Measurements from ENCODE around the gene CYREN. TPM values are rescaled to one million over a fixed set of nuclear protein-coding genes. Genes with fewer than 3 reads are reported as not detected.

CYREN gene
- total RNA-seq, 1 experiment from 2014 or later: 84.8 TPM

- DNase-seq: no peak
- H3K36me3 Mint-ChIP-seq (ENCODE audit: insufficient read depth, unreplicated experiment): peaks cover 46% of the 10 kb centered on the region
- BruUV-seq (replicated peaks): no TSS peak
- no peaks in the 10 kb centered on the region for H3K9me3 Mint-ChIP-seq (ENCODE audit: low read depth, unreplicated experiment)
- H3K4me1 Mint-ChIP-seq (ENCODE audit: low read depth, unreplicated experiment): no peaks in the 10 kb centered on the region
- H3K4me3 Mint-ChIP-seq (ENCODE audit: low read depth, unreplicated experiment): no peak overlapping the region
- H3K27ac Mint-ChIP-seq (ENCODE audit: unreplicated experiment): no peak overlapping the region
- intact Hi-C loops (cut with micrococcal nuclease; ENCODE audit: unreplicated experiment): no loop called here
- CTCF ChIA-PET: no interaction called here
- H3K27me3 Mint-ChIP-seq (ENCODE audit: unreplicated experiment): no peaks in the 10 kb centered on the region
- TF ChIP-seq CTCF (IDR thresholded peaks at IDR 0.05; ENCODE audit: unreplicated experiment): no peak
Observed at GRCh38 chr7:135188298-135188984, 17.9 kb upstream of the CYREN start.

GRCh38 chr7:135186841-135187253, 16.3 kb upstream of the CYREN start:
- Mint-ChIP-seq H3K36me3 (ENCODE audit: insufficient read depth, unreplicated experiment) (peaks cover 49% of the 10 kb centered on the region), H3K4me3 (ENCODE audit: low read depth, unreplicated experiment) (no peak overlapping the region), H3K4me1 (ENCODE audit: low read depth, unreplicated experiment) (peaks cover 3% of the 10 kb centered on the region), H3K27ac (ENCODE audit: unreplicated experiment) (no peak overlapping the region), H3K9me3 (ENCODE audit: low read depth, unreplicated experiment) (no peaks in the 10 kb centered on the region), H3K27me3 (ENCODE audit: unreplicated experiment) (no peaks in the 10 kb centered on the region)
- no TSS peak for BruUV-seq (replicated peaks)
- intact Hi-C loops (cut with micrococcal nuclease; ENCODE audit: unreplicated experiment): no loop called here
- no peak for DNase-seq
- TF ChIP-seq CTCF (IDR thresholded peaks at IDR 0.05; ENCODE audit: unreplicated experiment): no peak
- CTCF ChIA-PET: no interaction called here

GRCh38 chr7:135186261-135186540, 15.7 kb upstream of the CYREN start:
- Mint-ChIP-seq H3K36me3 (ENCODE audit: insufficient read depth, unreplicated experiment) (peaks cover 56% of the 10 kb centered on the region), H3K4me3 (ENCODE audit: low read depth, unreplicated experiment) (no peak overlapping the region), H3K27me3 (ENCODE audit: unreplicated experiment) (no peaks in the 10 kb centered on the region), H3K27ac (ENCODE audit: unreplicated experiment) (no peak overlapping the region), H3K9me3 (ENCODE audit: low read depth, unreplicated experiment) (no peaks in the 10 kb centered on the region), H3K4me1 (ENCODE audit: low read depth, unreplicated experiment) (peaks cover 9% of the 10 kb centered on the region)
- intact Hi-C loops (cut with micrococcal nuclease; ENCODE audit: unreplicated experiment): no loop called here
- CTCF ChIA-PET: no interaction called here
- TF ChIP-seq CTCF (IDR thresholded peaks at IDR 0.05; ENCODE audit: unreplicated experiment): no peak
- no TSS peak for BruUV-seq (replicated peaks)
- no peak for DNase-seq

- no peak for DNase-seq
- H3K36me3 Mint-ChIP-seq (ENCODE audit: insufficient read depth, unreplicated experiment): peaks cover 58% of the 10 kb centered on the region
- CTCF ChIA-PET: no interaction called here
- H3K4me3 Mint-ChIP-seq (ENCODE audit: low read depth, unreplicated experiment): no peak overlapping the region
- no peaks in the 10 kb centered on the region for H3K27me3 Mint-ChIP-seq (ENCODE audit: unreplicated experiment)
- H3K27ac Mint-ChIP-seq (ENCODE audit: unreplicated experiment): no peak overlapping the region
- intact Hi-C loops (cut with micrococcal nuclease; ENCODE audit: unreplicated experiment): no loop called here
- H3K4me1 Mint-ChIP-seq (ENCODE audit: low read depth, unreplicated experiment): peaks cover 13% of the 10 kb centered on the region
- no TSS peak for BruUV-seq (replicated peaks)
- TF ChIP-seq CTCF (IDR thresholded peaks at IDR 0.05; ENCODE audit: unreplicated experiment): no peak
- no peaks in the 10 kb centered on the region for H3K9me3 Mint-ChIP-seq (ENCODE audit: low read depth, unreplicated experiment)
Observed at GRCh38 chr7:135185471-135186260, 15.2 kb upstream of the CYREN start.

Measured in Calu3 (cell line).